ENCODE measurements around the gene LILRB3.
A peak's percentile ranks its signal among the peaks of the same experiment; 100 is the strongest.
"Not testable (repeated sequence)": the region's sequence is repeated elsewhere in the genome, so short reads cannot be mapped to it uniquely, and the experiment has no call there.

Gene LILRB3

GRCh38 chr19:54245936-54246335 is 23.1 kb upstream of the LILRB3 start:
- no peak for DNase-seq (ENCODE audit: low read depth)
- no peak overlapping the region for H3K4me3 ChIP-seq (ENCODE audit: low read depth, low read length)
- no peak for TF ChIP-seq CTCF (IDR thresholded peaks at IDR 0.05; ENCODE audit: low read depth, low read length)
- TF ChIP-seq POLR2A (IDR thresholded peaks at IDR 0.05; ENCODE audit: extremely low read depth, insufficient read length) = no peak
- no peak for TF ChIP-seq MYC (IDR thresholded peaks at IDR 0.05; ENCODE audit: low read depth, low read length)
- no peak for TF ChIP-seq MAX (IDR thresholded peaks at IDR 0.05; ENCODE audit: low read depth, low read length)

GRCh38 chr19:54243809-54244208 is 21.0 kb upstream of the LILRB3 start:
- not testable (repeated sequence) for H3K4me3 ChIP-seq (ENCODE audit: low read depth, low read length); DNase-seq (ENCODE audit: low read depth)

- not testable (repeated sequence) for DNase-seq (ENCODE audit: low read depth); H3K4me3 ChIP-seq (ENCODE audit: low read depth, low read length)
Measured at GRCh38 chr19:54242646-54243045, 19.8 kb upstream of the LILRB3 start, which contains the start of gene LILRA6. LILRA6 (minus strand) TSS chr19:54242790.

GRCh38 chr19:54242234-54242633 is 19.4 kb upstream of the LILRB3 start:
- H3K4me3 ChIP-seq (ENCODE audit: low read depth, low read length); DNase-seq (ENCODE audit: low read depth): not testable (repeated sequence)

GRCh38 chr19:54240372-54241336 is 17.8 kb upstream of the LILRB3 start:
- not testable (repeated sequence) for DNase-seq (ENCODE audit: low read depth); H3K4me3 ChIP-seq (ENCODE audit: low read depth, low read length)

- DNase-seq (ENCODE audit: low read depth); H3K4me3 ChIP-seq (ENCODE audit: low read depth, low read length): not testable (repeated sequence)
Measured at GRCh38 chr19:54239491-54240371, 16.9 kb upstream of the LILRB3 start.

GRCh38 chr19:54233941-54234340 is 11.1 kb upstream of the LILRB3 start:
- DNase-seq (ENCODE audit: low read depth) = no peak
- H3K4me3 ChIP-seq (ENCODE audit: low read depth, low read length) = no peak overlapping the region
- no peak for TF ChIP-seq MYC (IDR thresholded peaks at IDR 0.05; ENCODE audit: low read depth, low read length)
- TF ChIP-seq MAX (IDR thresholded peaks at IDR 0.05; ENCODE audit: low read depth, low read length) = no peak
- TF ChIP-seq CTCF (IDR thresholded peaks at IDR 0.05; ENCODE audit: low read depth, low read length) = no peak
- TF ChIP-seq POLR2A (IDR thresholded peaks at IDR 0.05; ENCODE audit: extremely low read depth, insufficient read length) = no peak

GRCh38 chr19:54231077-54231931 is 8.5 kb upstream of the LILRB3 start:
- TF ChIP-seq CTCF (IDR thresholded peaks at IDR 0.05; ENCODE audit: low read depth, low read length) (peak; percentile 67), MYC (IDR thresholded peaks at IDR 0.05; ENCODE audit: low read depth, low read length) (no peak), MAX (IDR thresholded peaks at IDR 0.05; ENCODE audit: low read depth, low read length) (peak; percentile 15; the same call in 1 of the 2 replicates), POLR2A (IDR thresholded peaks at IDR 0.05; ENCODE audit: extremely low read depth, insufficient read length) (no peak)
- peak; percentile 67 for DNase-seq (ENCODE audit: low read depth)
- no peak overlapping the region for H3K4me3 ChIP-seq (ENCODE audit: low read depth, low read length)

All from NB4 (cell line).